Gastrocnemius medialis (tissue), 4 donors: ENCODE results near the gene COL4A1. TPM values are rescaled to one million over a fixed set of nuclear protein-coding genes. Genes with fewer than 3 reads are reported as not detected.

Experiments
- ATAC-seq, 2 donors: fragments of 150-250 bp; one replicate each; pipeline ENCODE4 v1.9.1; 2016
- DNase-seq, 2 donors: peaks; one replicate each; pipeline ENCODE4 v3.0.0-alpha.2; 2019
- H3K27ac ChIP-seq, 4 donors: fragments of 200-600 bp; sonication (generic); 1 replicate in 1 of 4; 2 replicates in 3 of 4; pipeline ENCODE4 v1.5.1; 2016 to 2018; ENCODE audit warnings: mild to moderate bottlenecking in 2 of 4, moderate library complexity in 1 of 4
- H3K27me3 ChIP-seq, 3 donors: fragments of 200-600 bp; sonication (generic) in 2 of 3; 1 replicate in 1 of 3; 2 replicates in 2 of 3; pipeline versions ENCODE4 v1.5.1 to v1.6.0; 2016 to 2019; ENCODE audit warnings: mild to moderate bottlenecking in 1 of 3, moderate library complexity in 1 of 3
- H3K36me3 ChIP-seq, 2 donors: fragments of 200-600 bp; sonication (generic) in 1 of 2; one replicate each; pipeline ENCODE4 v1.5.1; 2017 to 2018
- H3K4me1 ChIP-seq, 2 donors: fragments of 200-600 bp; sonication (generic) in 1 of 2; one replicate each; pipeline ENCODE4 v1.5.1; 2016 to 2017; ENCODE audit warnings: mild to moderate bottlenecking in 2 of 2
- H3K4me3 ChIP-seq, 4 donors: fragments of 200-600 bp; sonication (generic) in 3 of 4; 1 replicate in 1 of 4; 2 replicates in 3 of 4; pipeline ENCODE4 v1.5.1; 2016 to 2019; ENCODE audit warnings: mild to moderate bottlenecking in 2 of 4
- H3K9me3 ChIP-seq, 3 donors: fragments of 200-600 bp; sonication (generic) in 2 of 3; 1 replicate in 1 of 3; 2 replicates in 2 of 3; pipeline ENCODE4 v1.5.1; 2016 to 2019
- POLR2A ChIP-seq, 2 donors: fragments of 450-650 bp; IDR thresholded peaks; one replicate each; pipeline ENCODE4 v1.6.1; 2017; ENCODE audit warnings: antibody characterized with exemption in 2 of 2, mild to moderate bottlenecking in 2 of 2, moderate library complexity in 2 of 2
- in situ Hi-C, 4 donors: fragments of 200-750 bp; cut with MboI; loops; one replicate each; pipeline versions ENCODE4 v1.15.0 to v1.8.0; 2017; ENCODE audit warnings: low sequenced_read_pairs in 4 of 4
- intact Hi-C: fragments of 100-400 bp; cut with DNase I; formaldehyde crosslinking; loops from one replicate; pipeline ENCODE4 v1.15.1; 2023; ENCODE audit warnings: low total_unique reads
- total RNA-seq, 4 donors: library from RNA; depleted of rRNA; stranded (reverse); fragments of >200 nt; gene quantifications; one replicate each; pipeline versions ENCODE4 v1.1.0 to v1.2.3, GENCODE V29; 2016
- TF ChIP-seq, protein P1 (sequence below), 5 experiments: fragments of 450-650 bp in 3 of 5; fragments of 200-600 bp in 2 of 5; sonication (generic) in 2 of 5; IDR thresholded peaks in 4 of 5; conservative IDR thresholded peaks in 1 of 5; 1 replicate in 4 of 5; 2 replicates in 1 of 5; pipeline ENCODE4 v1.5.1; 2016 to 2019; ENCODE audit warnings: antibody characterized with exemption in 5 of 5, mild to moderate bottlenecking in 3 of 5, moderate library complexity in 3 of 5

Gene COL4A1
- total RNA-seq, 4 donors from 2014 or later, result 60.5 to 127 (median 120) TPM

DNA sequence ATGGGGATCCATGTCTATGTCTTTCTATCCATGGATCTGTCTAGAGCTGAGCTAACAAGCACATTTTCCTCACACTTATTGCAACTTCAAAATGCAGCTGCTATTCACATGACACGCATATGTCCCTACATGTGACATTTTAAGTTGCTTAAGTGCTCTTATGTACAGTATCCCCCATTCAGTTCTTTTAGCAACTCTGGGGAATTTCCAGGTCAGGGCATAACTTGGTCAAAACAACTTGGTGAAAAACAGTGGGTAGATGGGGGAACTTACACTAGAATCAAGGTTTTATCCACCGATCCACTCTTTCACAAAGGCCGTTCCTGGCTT, 73.0 kb downstream of the COL4A1 start:
- peak overlapping the region in 1 of 4 donors; percentile 33 for H3K4me3 ChIP-seq
- intact Hi-C loops, result no loop called here
- ATAC-seq, result peak in 1 of 2 donors; percentile 7

DNA sequence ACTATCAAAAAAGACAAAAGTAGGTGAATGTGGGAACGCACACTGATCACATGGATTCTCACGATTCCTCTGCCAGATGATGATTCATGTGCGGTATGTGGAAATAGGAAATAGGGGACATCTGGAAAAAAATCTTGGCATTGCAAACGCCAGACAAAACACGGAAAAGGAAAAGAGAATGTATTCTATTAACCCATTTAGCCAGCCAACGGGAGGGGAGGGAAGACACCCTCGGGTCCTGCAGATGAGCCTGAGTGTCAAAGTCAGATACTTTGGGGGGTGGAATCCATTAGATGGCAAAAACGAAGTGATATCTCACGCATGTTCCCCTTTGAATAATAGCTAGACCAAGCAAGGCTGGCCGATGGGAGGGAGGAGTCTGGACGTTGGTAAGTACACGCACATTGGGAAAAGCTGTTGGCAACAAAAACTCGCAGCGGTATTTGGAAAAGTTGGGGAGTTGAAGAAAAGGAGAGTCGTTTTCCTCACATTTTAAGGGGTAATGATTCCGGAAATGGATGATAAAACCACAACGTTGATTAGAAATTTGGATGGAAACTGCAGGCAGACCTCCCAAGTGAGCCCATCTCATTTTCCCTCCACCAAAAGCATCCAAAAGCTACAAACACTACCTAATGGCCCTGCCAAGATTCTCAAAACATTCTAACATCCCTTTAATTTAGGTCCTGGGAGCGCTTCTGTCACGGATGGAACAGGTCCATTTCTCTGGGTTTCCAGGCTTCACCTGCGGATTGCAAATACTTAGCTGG, 73.6 kb downstream of the COL4A1 start:
- Histone ChIP-seq H3K4me1 (peaks cover 23 to 49% of the 10 kb centered on the region in 2 donors), H3K36me3 (no peaks in the 10 kb centered on the region), H3K9me3 (no peaks in the 10 kb centered on the region), H3K27me3 (peaks cover 0 to 7% (median 0%) of the 10 kb centered on the region in 3 donors), H3K27ac (peak overlapping the region; percentile 54 to 79 (median 74)), H3K4me3 (peak overlapping the region; percentile 16 to 34 (median 26))
- ATAC-seq (peak; percentile 59 to 75), DNase-seq (peak; percentile 49 to 69)
- TF ChIP-seq POLR2A (IDR thresholded peaks at IDR 0.05), result no peak
- TF ChIP-seq, protein P1, sequence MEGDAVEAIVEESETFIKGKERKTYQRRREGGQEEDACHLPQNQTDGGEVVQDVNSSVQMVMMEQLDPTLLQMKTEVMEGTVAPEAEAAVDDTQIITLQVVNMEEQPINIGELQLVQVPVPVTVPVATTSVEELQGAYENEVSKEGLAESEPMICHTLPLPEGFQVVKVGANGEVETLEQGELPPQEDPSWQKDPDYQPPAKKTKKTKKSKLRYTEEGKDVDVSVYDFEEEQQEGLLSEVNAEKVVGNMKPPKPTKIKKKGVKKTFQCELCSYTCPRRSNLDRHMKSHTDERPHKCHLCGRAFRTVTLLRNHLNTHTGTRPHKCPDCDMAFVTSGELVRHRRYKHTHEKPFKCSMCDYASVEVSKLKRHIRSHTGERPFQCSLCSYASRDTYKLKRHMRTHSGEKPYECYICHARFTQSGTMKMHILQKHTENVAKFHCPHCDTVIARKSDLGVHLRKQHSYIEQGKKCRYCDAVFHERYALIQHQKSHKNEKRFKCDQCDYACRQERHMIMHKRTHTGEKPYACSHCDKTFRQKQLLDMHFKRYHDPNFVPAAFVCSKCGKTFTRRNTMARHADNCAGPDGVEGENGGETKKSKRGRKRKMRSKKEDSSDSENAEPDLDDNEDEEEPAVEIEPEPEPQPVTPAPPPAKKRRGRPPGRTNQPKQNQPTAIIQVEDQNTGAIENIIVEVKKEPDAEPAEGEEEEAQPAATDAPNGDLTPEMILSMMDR (IDR thresholded peaks at IDR 0.05 in 4 of 5, conservative IDR thresholded peaks at IDR 0.05 in 1 of 5), result no peak
- intact Hi-C loops (no loop called here), in situ Hi-C loops (loop anchor here in 2 of 4 donors (5.0 to 25.0 kb wide), 2 partner anchors 179 kb away; no protein-coding TSS in a partner anchor)

More for the DNA sequence above, 73.0 kb downstream of the COL4A1 start:
- Histone ChIP-seq H3K9me3 (no peaks in the 10 kb centered on the region), H3K27me3 (peaks cover 0 to 7% (median 0%) of the 10 kb centered on the region in 3 donors), H3K4me1 (peaks cover 28 to 47% of the 10 kb centered on the region in 2 donors), H3K36me3 (no peaks in the 10 kb centered on the region), H3K27ac (peak overlapping the region; percentile 54 to 79 (median 74))
- DNase-seq, result no peak
- in situ Hi-C loops, result loop anchor here in 2 of 4 donors (5.0 to 25.0 kb wide), 2 partner anchors 178 kb away; no protein-coding TSS in a partner anchor
- TF ChIP-seq, protein P1 (IDR thresholded peaks at IDR 0.05 in 4 of 5, conservative IDR thresholded peaks at IDR 0.05 in 1 of 5), result no peak
- TF ChIP-seq POLR2A (IDR thresholded peaks at IDR 0.05), result no peak

DNA sequence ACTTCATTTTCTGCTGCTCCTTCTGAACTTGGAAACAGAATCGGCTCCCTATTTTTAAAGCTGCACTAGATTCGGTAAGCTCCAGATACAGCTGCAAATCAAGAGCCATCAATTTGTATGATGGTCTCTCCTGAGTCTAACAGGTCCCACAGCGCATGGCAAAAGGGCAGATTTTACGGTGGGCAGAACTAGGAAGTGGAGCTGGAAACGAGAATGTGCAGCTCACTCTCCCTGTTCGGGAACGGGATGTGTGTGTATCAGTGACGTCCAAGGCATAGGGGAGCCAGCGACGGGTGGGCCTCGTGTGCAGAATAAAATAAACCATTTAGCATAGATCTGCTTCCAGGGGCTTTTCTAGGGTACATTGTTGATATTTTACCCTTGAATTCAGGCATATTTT, 74.2 kb downstream of the COL4A1 start:
- TF ChIP-seq POLR2A (IDR thresholded peaks at IDR 0.05), result no peak
- TF ChIP-seq, protein P1 (IDR thresholded peaks at IDR 0.05 in 4 of 5, conservative IDR thresholded peaks at IDR 0.05 in 1 of 5), result no peak
- Histone ChIP-seq H3K36me3 (no peaks in the 10 kb centered on the region), H3K27me3 (peaks cover 0 to 7% (median 0%) of the 10 kb centered on the region in 3 donors), H3K4me3 (peak overlapping the region in 3 of 4 donors; percentile 16 to 34 (median 33)), H3K27ac (peak overlapping the region; percentile 54 to 79 (median 74)), H3K4me1 (peaks cover 18 to 46% of the 10 kb centered on the region in 2 donors), H3K9me3 (no peaks in the 10 kb centered on the region)
- DNase-seq (no peak), ATAC-seq (peak in 1 of 2 donors; percentile 49)
- in situ Hi-C loops (loop anchor here in 2 of 4 donors (5.0 to 25.0 kb wide), 2 partner anchors 180 kb away; no protein-coding TSS in a partner anchor), intact Hi-C loops (no loop called here)

DNA sequence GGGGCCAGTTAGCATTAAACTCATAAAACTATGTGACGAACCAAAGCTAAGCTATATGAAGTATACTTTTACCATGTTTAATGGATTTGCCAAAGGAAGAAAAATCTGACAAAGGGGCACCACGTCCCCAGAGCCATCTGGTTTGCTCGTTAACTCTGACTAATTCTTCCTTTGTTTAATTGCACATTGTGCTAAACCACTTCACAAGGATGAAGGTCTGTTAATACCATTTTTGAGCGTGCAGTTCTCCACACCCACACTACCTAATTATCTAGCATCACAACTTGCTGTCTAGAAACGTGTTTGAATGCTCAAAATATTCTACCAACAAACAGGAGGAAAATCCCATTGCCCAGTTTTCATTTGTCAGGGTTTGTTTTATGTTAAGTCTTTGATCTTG, 74.8 kb downstream of the COL4A1 start:
- DNase-seq, result no peak
- no peaks in the 10 kb centered on the region for H3K36me3 ChIP-seq
- H3K4me3 ChIP-seq, result peak overlapping the region in 2 of 4 donors; percentile 33 to 34
- TF ChIP-seq, protein P1 (IDR thresholded peaks at IDR 0.05 in 4 of 5, conservative IDR thresholded peaks at IDR 0.05 in 1 of 5), result no peak
- in situ Hi-C loops (loop anchor here in 2 of 4 donors (5.0 to 25.0 kb wide), 2 partner anchors 180 kb away; no protein-coding TSS in a partner anchor), intact Hi-C loops (no loop called here)
- peaks cover 12 to 44% of the 10 kb centered on the region in 2 donors for H3K4me1 ChIP-seq
- H3K27ac ChIP-seq, result peak overlapping the region; percentile 54 to 79 (median 74)
- peaks cover 0 to 7% (median 0%) of the 10 kb centered on the region in 3 donors for H3K27me3 ChIP-seq
- no peaks in the 10 kb centered on the region for H3K9me3 ChIP-seq
- peak in 1 of 2 donors; percentile 24 for ATAC-seq
